CD14-positive monocyte (primary cell): ENCODE measurements around the gene ELP6. TPM values are rescaled to one million over a fixed set of nuclear protein-coding genes. Genes with fewer than 3 reads are reported as not detected.
"Not testable (repeated sequence)": the region's sequence is repeated elsewhere in the genome, so short reads cannot be mapped to it uniquely, and the experiment has no call there.

Experiments used
- DNase-seq, 3 donors: peaks; one replicate each; pipeline ENCODE4 v3.0.0-alpha.2; 2011 to 2022
- H2AFZ ChIP-seq: 2 replicates; pipeline ENCODE4 v1.6.0; 2012; ENCODE audit warnings: mild to moderate bottlenecking, low read depth, low read length, inconsistent platforms; ENCODE audit not compliant: insufficient read depth, poor library complexity, severe bottlenecking
- H3K27ac ChIP-seq, 2 donors: 1 replicate in 1 of 2; 2 replicates in 1 of 2; pipeline ENCODE4 v1.5.1; 2012 to 2013; ENCODE audit warnings: low read length in 2 of 2, control low read depth in 1 of 2, inconsistent platforms in 1 of 2, low read depth in 1 of 2, mild to moderate bottlenecking in 1 of 2
- H3K27me3 ChIP-seq, 2 donors: one replicate each; pipeline versions ENCODE4 v1.6.0 to v1.6.1; 2011 to 2013; ENCODE audit warnings: low read length in 2 of 2; ENCODE audit not compliant: control insufficient read depth in 2 of 2, insufficient read depth in 2 of 2
- H3K36me3 ChIP-seq, 2 donors: replicated peaks in 1 of 2; 1 replicate in 1 of 2; 2 replicates in 1 of 2; pipeline versions ENCODE4 v1.5.1 to v1.6.1; 2012 to 2013; ENCODE audit warnings: low read length in 2 of 2, control low read depth in 1 of 2, inconsistent platforms in 1 of 2, mild to moderate bottlenecking in 1 of 2; ENCODE audit not compliant: insufficient read depth in 2 of 2, control insufficient read depth in 1 of 2
- H3K4me1 ChIP-seq, 2 donors: 1 replicate in 1 of 2; 2 replicates in 1 of 2; pipeline versions ENCODE4 v1.5.1 to v1.6.1; 2012 to 2013; ENCODE audit warnings: low read length in 2 of 2, control low read depth in 1 of 2, inconsistent platforms in 1 of 2, mild to moderate bottlenecking in 1 of 2, moderate library complexity in 1 of 2; ENCODE audit not compliant: insufficient read depth in 2 of 2, control insufficient read depth in 1 of 2
- H3K4me2 ChIP-seq: replicated peaks from 2 replicates; pipeline ENCODE3; 2012; ENCODE audit warnings: low read length, moderate library complexity, mild to moderate bottlenecking; ENCODE audit not compliant: poor library complexity, severe bottlenecking; ENCODE audit errors: extremely low read depth
- H3K4me3 ChIP-seq, 3 experiments: fragments of 200-600 bp in 1 of 3; sonication (generic) in 1 of 3; replicated peaks in 1 of 3; 1 replicate in 2 of 3; 2 replicates in 1 of 3; pipeline ENCODE4 v1.5.1; 2011 to 2013; ENCODE audit warnings: low read length in 3 of 3, mild to moderate bottlenecking in 3 of 3, control low read depth in 2 of 3, low read depth in 2 of 3, inconsistent platforms in 1 of 3, moderate library complexity in 1 of 3
- H3K79me2 ChIP-seq: 2 replicates; pipeline ENCODE4 v1.6.0; 2012; ENCODE audit warnings: mild to moderate bottlenecking, control low read depth, inconsistent platforms, low read length, moderate library complexity; ENCODE audit not compliant: insufficient read depth
- H3K9ac ChIP-seq: 2 replicates; pipeline ENCODE4 v1.6.0; 2017; ENCODE audit warnings: low read length, mild to moderate bottlenecking; ENCODE audit not compliant: insufficient read depth, poor library complexity, severe bottlenecking
- H3K9me3 ChIP-seq, 2 donors: replicated peaks in 1 of 2; 1 replicate in 1 of 2; 2 replicates in 1 of 2; pipeline versions ENCODE4 v1.5.1 to v1.6.1; 2012 to 2013; ENCODE audit warnings: low read length in 2 of 2, control low read depth in 1 of 2; ENCODE audit not compliant: control insufficient read depth in 1 of 2, insufficient read depth in 1 of 2
- H4K20me1 ChIP-seq: 2 replicates; pipeline ENCODE4 v1.6.0; 2012; ENCODE audit warnings: mild to moderate bottlenecking, low read length, control low read depth, moderate library complexity; ENCODE audit not compliant: insufficient read depth
- H3K27ac Mint-ChIP-seq, 7 donors: one replicate each; pipeline ENCODE4 v1.8.0; 2020; ENCODE audit warnings: mild to moderate bottlenecking in 7 of 7, mixed read lengths in 7 of 7, moderate library complexity in 6 of 7, inconsistent platforms in 2 of 7
- H3K27me3 Mint-ChIP-seq, 3 donors: one replicate each; pipeline ENCODE4 v1.8.0; 2021 to 2022; ENCODE audit warnings: low read depth in 3 of 3, mild to moderate bottlenecking in 3 of 3, mixed read lengths in 3 of 3, moderate library complexity in 3 of 3, inconsistent platforms in 1 of 3
- H3K36me3 Mint-ChIP-seq, 2 donors: one replicate each; pipeline ENCODE4 v1.8.0; 2020; ENCODE audit warnings: mixed read lengths in 2 of 2, inconsistent platforms in 1 of 2, mild to moderate bottlenecking in 1 of 2
- H3K4me1 Mint-ChIP-seq: one replicate; pipeline ENCODE4 v1.8.0; 2020; ENCODE audit warnings: mild to moderate bottlenecking, mixed read lengths
- H3K4me3 Mint-ChIP-seq, 2 donors: one replicate each; pipeline ENCODE4 v1.8.0; 2020; ENCODE audit warnings: mild to moderate bottlenecking in 2 of 2, mixed read lengths in 2 of 2, moderate library complexity in 1 of 2
- H3K9me3 Mint-ChIP-seq, 7 donors: one replicate each; pipeline ENCODE4 v1.8.0; 2020 to 2022; ENCODE audit warnings: mixed read lengths in 7 of 7, mild to moderate bottlenecking in 6 of 7, moderate library complexity in 6 of 7, inconsistent platforms in 2 of 7
- WGBS: methylation state at CpG from one replicate; pipeline ENCODE4 v1.1.5; 2013; ENCODE audit warnings: missing lambda C conversion rate; ENCODE audit not compliant: insufficient coverage; 5-methylcytosine and 5-hydroxymethylcytosine counted together
- intact Hi-C, 2 donors: fragments of 100-400 bp; cut with micrococcal nuclease; formaldehyde crosslinking; loops; one replicate each; pipeline versions ENCODE4 v1.15.0 to v1.15.1; 2023
- polyA plus RNA-seq, 3 donors: library from polyadenylated mRNA; depleted of rRNA in 1 of 3; unstranded in 2 of 3; stranded (reverse) in 1 of 3; fragments of 300-500 nt in 2 of 3; fragments of >200 nt in 1 of 3; fragmentation: Illumina TruSeq in 2 of 3; gene quantifications; 1 replicate in 2 of 3; 2 replicates in 1 of 3; pipeline ENCODE4 v1.2.3, GENCODE V29; 2012 to 2021
- TF ChIP-seq, protein P1 (sequence below): fragments of 200-600 bp; IDR thresholded peaks from one replicate; pipeline ENCODE4 v1.8.0; 2022; ENCODE audit warnings: antibody characterized with exemption, mild to moderate bottlenecking

The ELP6 gene
- polyA plus RNA-seq, 3 donors, result 14.0 to 18.3 (median 14.9) TPM

DNA sequence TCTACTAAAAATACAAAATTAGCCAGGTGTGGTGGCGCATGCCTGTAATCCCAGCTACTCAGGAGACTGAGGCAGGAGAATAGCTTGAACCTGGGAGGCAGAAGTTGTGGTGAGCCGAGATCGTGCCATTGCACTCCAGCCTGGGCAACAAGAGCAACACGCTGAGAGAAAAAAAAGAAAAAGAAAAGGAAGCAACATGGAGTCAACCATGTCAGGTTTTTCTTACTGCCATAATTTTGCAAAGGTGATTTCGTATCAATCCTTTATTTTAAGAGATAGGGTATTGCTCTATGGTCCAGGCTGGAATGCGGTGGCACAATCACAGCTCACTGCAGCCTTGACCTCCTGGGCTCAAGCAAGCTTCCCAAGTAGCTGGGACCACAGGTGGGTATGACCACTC lies 33.2 kb downstream of the ELP6 start:
- H3K36me3 ChIP-seq, H3K4me2 ChIP-seq, H3K4me3 Mint-ChIP-seq, H4K20me1 ChIP-seq, H3K27me3 ChIP-seq, H2AFZ ChIP-seq, H3K4me3 ChIP-seq, H3K27ac Mint-ChIP-seq, H3K9me3 Mint-ChIP-seq, H3K9me3 ChIP-seq, H3K9ac ChIP-seq, H3K36me3 Mint-ChIP-seq, H3K79me2 ChIP-seq, H3K4me1 Mint-ChIP-seq, DNase-seq, H3K27ac ChIP-seq, H3K27me3 Mint-ChIP-seq, intact Hi-C loops: not testable (repeated sequence)
- H3K4me1 ChIP-seq, result peaks cover 6 to 13% of the 10 kb centered on the region in 2 donors
- WGBS, result 93% methylated on average over 5 of the region's 6 CpGs

DNA sequence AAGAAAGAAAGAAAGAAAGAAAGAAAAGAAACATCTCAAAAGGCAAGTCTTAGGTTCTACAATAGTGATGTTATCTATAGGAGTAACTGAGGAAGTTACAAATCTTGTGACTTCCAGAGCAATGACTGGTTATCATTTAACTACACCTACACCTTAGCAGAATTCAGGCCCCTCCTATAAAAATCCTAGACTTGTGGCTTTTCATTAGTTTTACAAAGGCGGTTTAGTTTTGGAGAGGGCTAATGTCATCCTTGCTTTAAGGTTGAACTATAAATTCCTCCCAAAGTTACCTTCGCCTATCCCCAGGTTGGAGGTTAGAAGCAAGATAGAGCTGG lies 33.7 kb downstream of the ELP6 start:
- Mint-ChIP-seq H3K27me3 (peaks cover 0 to 2% (median 0%) of the 10 kb centered on the region in 3 donors), H3K4me1 (peaks cover 10% of the 10 kb centered on the region), H3K9me3 (peaks cover 0 to 1% (median 0%) of the 10 kb centered on the region in 7 donors), H3K27ac (no peak overlapping the region), H3K4me3 (no peak overlapping the region), H3K36me3 (peaks cover 0 to 6% of the 10 kb centered on the region in 2 donors)
- Histone ChIP-seq H3K79me2 (peaks cover 8% of the 10 kb centered on the region), H2AFZ (no peak overlapping the region), H3K4me3 (no peak overlapping the region), H3K4me1 (peaks cover 11 to 18% of the 10 kb centered on the region in 2 donors), H3K9ac (no peak overlapping the region), H3K4me2 (no peak overlapping the region), H3K36me3 (no peaks in the 10 kb centered on the region), H3K27me3 (no peaks in the 10 kb centered on the region), H3K9me3 (no peaks in the 10 kb centered on the region), H4K20me1 (peaks cover 6% of the 10 kb centered on the region), H3K27ac (no peak overlapping the region)
- TF ChIP-seq, protein P1, sequence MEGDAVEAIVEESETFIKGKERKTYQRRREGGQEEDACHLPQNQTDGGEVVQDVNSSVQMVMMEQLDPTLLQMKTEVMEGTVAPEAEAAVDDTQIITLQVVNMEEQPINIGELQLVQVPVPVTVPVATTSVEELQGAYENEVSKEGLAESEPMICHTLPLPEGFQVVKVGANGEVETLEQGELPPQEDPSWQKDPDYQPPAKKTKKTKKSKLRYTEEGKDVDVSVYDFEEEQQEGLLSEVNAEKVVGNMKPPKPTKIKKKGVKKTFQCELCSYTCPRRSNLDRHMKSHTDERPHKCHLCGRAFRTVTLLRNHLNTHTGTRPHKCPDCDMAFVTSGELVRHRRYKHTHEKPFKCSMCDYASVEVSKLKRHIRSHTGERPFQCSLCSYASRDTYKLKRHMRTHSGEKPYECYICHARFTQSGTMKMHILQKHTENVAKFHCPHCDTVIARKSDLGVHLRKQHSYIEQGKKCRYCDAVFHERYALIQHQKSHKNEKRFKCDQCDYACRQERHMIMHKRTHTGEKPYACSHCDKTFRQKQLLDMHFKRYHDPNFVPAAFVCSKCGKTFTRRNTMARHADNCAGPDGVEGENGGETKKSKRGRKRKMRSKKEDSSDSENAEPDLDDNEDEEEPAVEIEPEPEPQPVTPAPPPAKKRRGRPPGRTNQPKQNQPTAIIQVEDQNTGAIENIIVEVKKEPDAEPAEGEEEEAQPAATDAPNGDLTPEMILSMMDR, result no peak
- DNase-seq, result no peak
- 100% methylated on average over 1 of the region's 2 CpGs for WGBS
- intact Hi-C loops, result loop anchor here (5.0 kb wide), 1 partner anchor 33 kb away; the partner anchor contains the start of gene ELP6 (in 2 of the 2)
